DOHH2 (cell line): ENCODE data around the gene ARHGEF7.

Experiments used
- H3F3A ChIP-seq: fragments of 200-600 bp; sonication (generic), shearing (Covaris generic); 2 replicates; pipeline ENCODE4 v1.6.0; 2016; ENCODE audit warnings: antibody characterized with exemption, mild to moderate bottlenecking; ENCODE audit not compliant: control insufficient read depth, insufficient read depth
- H3K27ac ChIP-seq: fragments of 200-600 bp; sonication (generic); 2 replicates; pipeline ENCODE4 v1.5.1; 2014; ENCODE audit warnings: low read depth, mild to moderate bottlenecking, low read length, moderate library complexity
- H3K27me3 ChIP-seq: fragments of 200-600 bp; sonication (generic); 2 replicates; pipeline ENCODE4 v1.6.1; 2014; ENCODE audit warnings: mild to moderate bottlenecking, low read length, mixed read lengths; ENCODE audit not compliant: control insufficient read depth
- H3K36me3 ChIP-seq: fragments of 200-600 bp; sonication (generic); 2 replicates; pipeline ENCODE4 v1.6.1; 2014; ENCODE audit warnings: mild to moderate bottlenecking, low read length, moderate library complexity, mixed read lengths; ENCODE audit not compliant: control insufficient read depth
- H3K4me1 ChIP-seq: fragments of 200-600 bp; sonication (generic); 2 replicates; pipeline ENCODE4 v1.6.1; 2014; ENCODE audit warnings: mild to moderate bottlenecking, low read length, mixed read lengths; ENCODE audit not compliant: control insufficient read depth
- H3K4me2 ChIP-seq: fragments of 200-600 bp; sonication (generic); 2 replicates; pipeline ENCODE4 v1.6.0; 2014; ENCODE audit warnings: mild to moderate bottlenecking, low read length, moderate library complexity
- H3K4me3 ChIP-seq: fragments of 200-600 bp; sonication (generic); 2 replicates; pipeline ENCODE4 v1.5.1; 2014; ENCODE audit warnings: mild to moderate bottlenecking, low read length, mixed read lengths
- H3K79me2 ChIP-seq: fragments of 200-600 bp; sonication (generic); 2 replicates; pipeline ENCODE4 v1.6.1; 2014; ENCODE audit warnings: mild to moderate bottlenecking, low read length, mixed read lengths; ENCODE audit not compliant: control insufficient read depth
- H3K9me2 ChIP-seq: fragments of 200-600 bp; sonication (generic); replicated peaks from 2 replicates; pipeline ENCODE4 v1.6.1; 2014; ENCODE audit warnings: mild to moderate bottlenecking, low read length, mixed read lengths; ENCODE audit not compliant: control insufficient read depth
- H3K9me3 ChIP-seq: fragments of 200-600 bp; sonication (generic); 2 replicates; pipeline ENCODE4 v1.6.1; 2014; ENCODE audit warnings: antibody characterized with exemption, low read length, mixed read lengths; ENCODE audit not compliant: control insufficient read depth, insufficient read depth
- H4K20me1 ChIP-seq: fragments of 200-600 bp; sonication (generic); 2 replicates; pipeline ENCODE4 v1.6.0; 2014; ENCODE audit warnings: low read depth, mild to moderate bottlenecking, antibody characterized with exemption, low read length, moderate library complexity; ENCODE audit not compliant: control insufficient read depth, insufficient read depth
- CTCF ChIP-seq: fragments of 200-600 bp; sonication (generic); IDR thresholded peaks from one replicate; pipeline ENCODE4 v1.5.1; 2014; ENCODE audit warnings: antibody characterized with exemption, mild to moderate bottlenecking, low read depth, low read length; ENCODE audit not compliant: poor library complexity, severe bottlenecking
- EZH2phosphoT487 ChIP-seq: fragments of 200-600 bp; sonication (generic); IDR thresholded peaks from 2 replicates; pipeline ENCODE4 v1.6.1; 2017; ENCODE audit warnings: borderline replicate concordance, mild to moderate bottlenecking, antibody characterized with exemption, low read length, moderate library complexity, mixed read lengths

The ARHGEF7 gene

GRCh38 chr13:111262715-111263114 is 147.6 kb downstream of the ARHGEF7 start:
- no peak overlapping the region for H3K4me2 ChIP-seq
- peaks cover 48% of the 10 kb centered on the region for H3K79me2 ChIP-seq
- peaks cover 8% of the 10 kb centered on the region for H4K20me1 ChIP-seq
- no peaks in the 10 kb centered on the region for H3K27me3 ChIP-seq
- no peak overlapping the region for H3K4me3 ChIP-seq
- no peak for TF ChIP-seq EZH2phosphoT487
- no peak for TF ChIP-seq CTCF
- no peak overlapping the region for H3K27ac ChIP-seq
- H3K9me3 ChIP-seq = no peaks in the 10 kb centered on the region
- no peaks in the 10 kb centered on the region for H3K4me1 ChIP-seq
- no peaks in the 10 kb centered on the region for H3K9me2 ChIP-seq
- no peaks in the 10 kb centered on the region for H3F3A ChIP-seq
- peaks cover 93% of the 10 kb centered on the region for H3K36me3 ChIP-seq

GRCh38 chr13:111263566-111263965 is 148.5 kb downstream of the ARHGEF7 start:
- Histone ChIP-seq H3K79me2 (peaks cover 48% of the 10 kb centered on the region), H3K27me3 (no peaks in the 10 kb centered on the region), H3K36me3 (peaks cover 92% of the 10 kb centered on the region), H3K4me2 (no peak overlapping the region), H3K4me1 (no peaks in the 10 kb centered on the region), H3K9me3 (no peaks in the 10 kb centered on the region), H4K20me1 (peaks cover 8% of the 10 kb centered on the region), H3K27ac (no peak overlapping the region), H3F3A (no peaks in the 10 kb centered on the region), H3K4me3 (no peak overlapping the region), H3K9me2 (no peaks in the 10 kb centered on the region)
- no peak for TF ChIP-seq CTCF

- Histone ChIP-seq H3K4me2 (no peak overlapping the region), H3K36me3 (peaks cover 91% of the 10 kb centered on the region), H4K20me1 (peaks cover 8% of the 10 kb centered on the region), H3K27me3 (no peaks in the 10 kb centered on the region), H3K79me2 (peaks cover 49% of the 10 kb centered on the region), H3F3A (no peaks in the 10 kb centered on the region), H3K9me3 (no peaks in the 10 kb centered on the region), H3K4me3 (no peak overlapping the region), H3K9me2 (no peaks in the 10 kb centered on the region), H3K27ac (no peak overlapping the region), H3K4me1 (no peaks in the 10 kb centered on the region)
- TF ChIP-seq CTCF = no peak
- no peak for TF ChIP-seq EZH2phosphoT487
These were observed 150.0 kb downstream of the ARHGEF7 start for GRCh38 chr13:111265006-111265700.
